ENCODE data around the gene RELL1. TPM values are rescaled to one million over a fixed set of nuclear protein-coding genes. Genes with fewer than 3 reads are reported as not detected.
A peak's percentile ranks its signal among the peaks of the same experiment; 100 is the strongest.

The RELL1 gene
- total RNA-seq, 2 donors from 2014 or later, result 12.5 to 15.0 TPM

- Histone ChIP-seq H3K27me3 (no peaks in the 10 kb centered on the region), H3K27ac (peak overlapping the region; percentile 73 to 93 (median 92)), H3K36me3 (replicated peaks in 1 of 2; ENCODE audit: insufficient read depth in 1 of 2, low read depth in 2 of 2) (no peaks in the 10 kb centered on the region), H3K9me3 (no peaks in the 10 kb centered on the region), H3K4me3 (peak overlapping the region; percentile 20 to 51), H3K4me1 (peaks cover 7% of the 10 kb centered on the region)
- ATAC-seq (no peak), DNase-seq (peak in 2 of 4 donors; percentile 16 to 30)
- intact Hi-C loops (cut with DNase I), result no loop called here
- TF ChIP-seq POLR2A (IDR thresholded peaks at IDR 0.05) (no peak), CTCF (IDR thresholded peaks at IDR 0.05) (no peak)
- 7 to 10% methylated on average over 16 of the region's 16 CpGs for whole genome bisulfite sequencing, 2 donors
Observed at GRCh38 chr4:37685161-37685822, 884 bp downstream of the RELL1 start.

DNA sequence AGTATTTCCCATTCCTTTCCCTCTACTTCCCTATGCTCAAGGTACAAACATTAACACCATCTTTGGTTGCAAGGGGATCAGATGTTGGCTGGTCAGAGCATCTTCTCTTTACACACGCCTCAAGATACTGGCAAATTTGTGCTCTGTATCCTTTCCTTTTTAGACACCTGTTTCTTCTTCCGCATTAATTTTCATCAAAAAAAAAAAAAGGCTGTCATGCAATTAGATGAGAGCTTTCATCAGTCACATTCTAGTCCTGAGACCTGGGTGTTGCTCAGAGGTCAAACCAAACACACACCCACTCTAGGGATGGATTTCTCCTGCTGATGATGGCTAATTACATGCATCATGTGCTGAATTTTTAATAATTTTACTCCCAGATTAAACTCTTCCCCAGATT, 2.0 kb downstream of the RELL1 start:
- intact Hi-C loops (cut with DNase I), result no loop called here
- Histone ChIP-seq H3K4me1 (peaks cover 7% of the 10 kb centered on the region), H3K27ac (no peak overlapping the region)

DNA sequence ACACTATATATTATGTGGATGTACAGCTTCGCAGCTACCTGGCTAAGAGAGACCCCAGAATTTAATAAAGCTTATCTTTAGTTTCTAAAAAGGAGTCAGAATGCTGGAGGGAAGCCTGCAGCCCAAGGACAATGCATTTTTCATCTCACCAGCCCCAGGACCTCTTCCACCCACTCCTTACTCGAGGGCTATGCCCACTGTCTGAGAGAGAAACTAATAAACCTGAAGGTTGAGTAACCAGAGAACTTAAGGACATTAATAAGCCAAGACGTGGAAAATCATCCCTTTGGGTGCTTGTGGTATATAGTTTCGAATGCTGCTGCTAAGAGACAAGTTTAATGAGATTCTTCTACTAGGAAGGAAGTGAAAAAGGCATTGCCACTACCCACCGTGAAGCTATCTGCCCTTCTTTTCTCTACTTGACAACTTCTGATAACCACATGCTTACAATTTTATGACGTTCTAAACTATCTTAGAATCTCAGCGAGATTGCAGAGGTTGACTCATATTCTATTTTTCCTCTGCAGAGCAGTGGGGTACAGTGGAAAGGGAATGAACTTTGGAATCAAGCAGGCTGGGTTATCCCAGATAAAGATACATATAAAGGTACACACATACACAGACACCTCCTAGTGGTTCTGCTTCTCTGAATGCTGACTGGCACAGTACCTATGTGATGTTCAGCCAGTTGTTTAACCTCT, 3.3 kb downstream of the RELL1 start:
- TF ChIP-seq POLR2A (IDR thresholded peaks at IDR 0.05), result no peak
- TF ChIP-seq CTCF (IDR thresholded peaks at IDR 0.05), result no peak
- 52 to 69% methylated on average over 7 of the region's 7 CpGs for WGBS, 2 donors
- no peaks in the 10 kb centered on the region for H3K27me3 ChIP-seq
- peaks cover 7% of the 10 kb centered on the region for H3K4me1 ChIP-seq
- no peaks in the 10 kb centered on the region for H3K36me3 ChIP-seq (replicated peaks in 1 of 2; ENCODE audit: insufficient read depth in 1 of 2, low read depth in 2 of 2)
- H3K4me3 ChIP-seq, result no peak overlapping the region
- intact Hi-C loops (cut with DNase I), result no loop called here
- DNase-seq (no peak), ATAC-seq (no peak)
- no peaks in the 10 kb centered on the region for H3K9me3 ChIP-seq
- H3K27ac ChIP-seq, result no peak overlapping the region

More for the DNA sequence above, 2.0 kb downstream of the RELL1 start:
- Histone ChIP-seq H3K27me3 (no peaks in the 10 kb centered on the region), H3K9me3 (no peaks in the 10 kb centered on the region), H3K4me3 (no peak overlapping the region), H3K36me3 (replicated peaks in 1 of 2; ENCODE audit: insufficient read depth in 1 of 2, low read depth in 2 of 2) (no peaks in the 10 kb centered on the region)
- DNase-seq (no peak), ATAC-seq (no peak)
- WGBS, 2 donors, result 93 to 97% methylated on average over 2 of the region's 2 CpGs
- TF ChIP-seq CTCF (IDR thresholded peaks at IDR 0.05) (no peak), POLR2A (IDR thresholded peaks at IDR 0.05) (no peak)

DNA sequence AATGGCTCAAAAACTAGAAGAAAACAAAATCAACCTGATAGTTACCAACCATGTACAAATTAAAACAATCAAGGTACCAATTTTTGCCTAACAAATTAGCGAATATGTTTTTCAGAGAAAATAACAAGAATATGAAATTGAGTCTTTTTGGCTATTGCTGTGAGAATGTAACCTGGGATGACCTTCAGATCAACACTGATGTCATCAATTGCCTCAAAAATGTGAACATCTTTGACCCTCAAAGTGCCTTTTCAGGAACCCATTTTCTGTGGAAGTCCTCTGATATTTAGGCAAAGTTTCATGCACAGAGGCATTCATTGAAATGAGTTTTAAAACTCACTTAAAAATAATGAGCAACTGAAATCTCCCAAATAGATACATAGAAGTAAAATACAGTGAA, 6.1 kb downstream of the RELL1 start:
- DNase-seq, result no peak
- Histone ChIP-seq H3K27me3 (no peaks in the 10 kb centered on the region), H3K36me3 (replicated peaks in 1 of 2; ENCODE audit: insufficient read depth in 1 of 2, low read depth in 2 of 2) (no peaks in the 10 kb centered on the region), H3K4me1 (peaks cover 20% of the 10 kb centered on the region), H3K9me3 (no peaks in the 10 kb centered on the region), H3K27ac (no peak overlapping the region), H3K4me3 (no peak overlapping the region)
- intact Hi-C loops (cut with DNase I), result no loop called here
- 88 to 100% methylated on average over 1 of the region's 1 CpG for WGBS, 2 donors
- TF ChIP-seq CTCF (IDR thresholded peaks at IDR 0.05) (no peak), POLR2A (IDR thresholded peaks at IDR 0.05) (no peak)
- no peak for ATAC-seq

All from body of pancreas (tissue), 4 donors.